HG02943 (cell line): ENCODE data around the gene SLC25A21.

Experiments used
- ATAC-seq: cut with Tn5 transposase; IDR thresholded peaks from one replicate; pipeline ENCODE4 v1.9.1; 2021; ENCODE audit warnings: mild to moderate bottlenecking, low read depth, moderate library complexity; ENCODE audit not compliant: unreplicated experiment

The SLC25A21 gene

GRCh38 chr14:37051153-37051552 lies 121.3 kb downstream of the SLC25A21 start:
- ATAC-seq: no peak

GRCh38 chr14:37048666-37049071 lies 123.7 kb downstream of the SLC25A21 start:
- ATAC-seq: no peak

GRCh38 chr14:37047996-37048395 lies 124.4 kb downstream of the SLC25A21 start:
- ATAC-seq: no peak

- no peak for ATAC-seq
Measured at GRCh38 chr14:37047226-37047625, 125.2 kb downstream of the SLC25A21 start.

GRCh38 chr14:37046815-37047214 lies 125.6 kb downstream of the SLC25A21 start:
- ATAC-seq: no peak

- ATAC-seq: no peak
Measured at GRCh38 chr14:37045340-37046061, 126.9 kb downstream of the SLC25A21 start.

- ATAC-seq: no peak
Measured at GRCh38 chr14:37037636-37038387, 134.6 kb downstream of the SLC25A21 start.

GRCh38 chr14:37036669-37037341 lies 135.6 kb downstream of the SLC25A21 start:
- ATAC-seq: no peak

- ATAC-seq: no peak
Measured at GRCh38 chr14:37035401-37035800, 137.0 kb downstream of the SLC25A21 start.

GRCh38 chr14:37034410-37035285 lies 137.8 kb downstream of the SLC25A21 start:
- ATAC-seq: no peak

- no peak for ATAC-seq
Measured at GRCh38 chr14:37032863-37033262, 139.5 kb downstream of the SLC25A21 start.

- ATAC-seq: no peak
Measured at GRCh38 chr14:37027188-37027824, 145.1 kb downstream of the SLC25A21 start.

- no peak for ATAC-seq
Measured at GRCh38 chr14:37023875-37024565, 148.4 kb downstream of the SLC25A21 start.

- no peak for ATAC-seq
Measured at GRCh38 chr14:37021390-37021789, 151.0 kb downstream of the SLC25A21 start.

GRCh38 chr14:37019488-37019887 lies 152.9 kb downstream of the SLC25A21 start:
- ATAC-seq: no peak

- no peak for ATAC-seq
Measured at GRCh38 chr14:37018571-37019240, 153.7 kb downstream of the SLC25A21 start.

GRCh38 chr14:37013078-37013477 lies 159.3 kb downstream of the SLC25A21 start:
- no peak for ATAC-seq

GRCh38 chr14:36998686-36999085 lies 173.7 kb downstream of the SLC25A21 start:
- ATAC-seq: no peak

- no peak for ATAC-seq
Measured at GRCh38 chr14:36997843-36998242, 174.6 kb downstream of the SLC25A21 start.
